ENCODE measurements around the gene CTDP1.

The CTDP1 gene

DNA sequence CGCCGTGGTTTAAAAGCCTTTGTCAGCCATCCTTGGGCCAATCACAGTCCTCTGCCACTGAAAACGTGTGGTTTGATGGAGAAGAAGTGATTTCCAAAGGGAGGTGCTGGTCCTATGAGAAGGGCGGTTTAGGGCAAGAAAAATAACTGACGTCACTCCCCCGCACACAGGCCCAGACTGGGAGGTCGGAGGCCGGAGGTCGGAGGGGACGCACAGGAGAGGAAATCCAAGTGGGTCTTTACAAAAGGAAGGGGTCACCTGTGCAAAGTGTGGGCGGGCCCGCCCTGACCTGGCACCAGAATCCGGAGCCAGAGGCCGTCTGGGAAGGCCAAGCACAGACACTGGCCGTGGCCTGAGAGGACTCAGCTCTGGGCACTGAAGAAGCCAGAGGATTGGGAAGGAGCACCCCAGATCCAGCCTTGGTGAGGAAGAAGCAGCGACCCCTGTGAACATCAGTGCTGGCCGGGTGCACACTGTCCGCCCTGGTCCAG, 100.1 kb downstream of the CTDP1 start:
- no peak for DNase-seq (ENCODE audit: low read depth)

DNA sequence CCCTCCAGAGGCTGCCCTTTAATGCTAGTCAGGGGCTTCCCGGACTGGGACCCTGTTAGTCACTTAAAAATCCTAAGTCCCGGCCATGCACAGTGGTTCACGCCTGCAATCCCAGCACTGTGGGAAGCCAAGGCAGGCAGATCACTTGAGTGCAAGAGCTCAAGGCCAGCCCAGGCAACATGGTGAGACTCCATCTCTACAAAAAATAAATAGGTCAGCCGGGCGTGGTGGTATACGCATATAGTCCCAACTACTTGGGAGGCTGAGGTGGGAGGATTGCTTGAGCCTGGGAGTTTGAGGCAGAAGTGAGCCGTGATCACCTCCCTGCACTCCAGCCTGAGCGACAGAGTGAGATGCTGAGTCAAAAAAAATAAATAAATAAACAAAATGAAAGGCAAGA, 100.9 kb downstream of the CTDP1 start:
- no peak overlapping the region for H3K4me3 ChIP-seq (ENCODE audit: control insufficient read depth, low read depth, low read length)
- TF ChIP-seq, protein P1, sequence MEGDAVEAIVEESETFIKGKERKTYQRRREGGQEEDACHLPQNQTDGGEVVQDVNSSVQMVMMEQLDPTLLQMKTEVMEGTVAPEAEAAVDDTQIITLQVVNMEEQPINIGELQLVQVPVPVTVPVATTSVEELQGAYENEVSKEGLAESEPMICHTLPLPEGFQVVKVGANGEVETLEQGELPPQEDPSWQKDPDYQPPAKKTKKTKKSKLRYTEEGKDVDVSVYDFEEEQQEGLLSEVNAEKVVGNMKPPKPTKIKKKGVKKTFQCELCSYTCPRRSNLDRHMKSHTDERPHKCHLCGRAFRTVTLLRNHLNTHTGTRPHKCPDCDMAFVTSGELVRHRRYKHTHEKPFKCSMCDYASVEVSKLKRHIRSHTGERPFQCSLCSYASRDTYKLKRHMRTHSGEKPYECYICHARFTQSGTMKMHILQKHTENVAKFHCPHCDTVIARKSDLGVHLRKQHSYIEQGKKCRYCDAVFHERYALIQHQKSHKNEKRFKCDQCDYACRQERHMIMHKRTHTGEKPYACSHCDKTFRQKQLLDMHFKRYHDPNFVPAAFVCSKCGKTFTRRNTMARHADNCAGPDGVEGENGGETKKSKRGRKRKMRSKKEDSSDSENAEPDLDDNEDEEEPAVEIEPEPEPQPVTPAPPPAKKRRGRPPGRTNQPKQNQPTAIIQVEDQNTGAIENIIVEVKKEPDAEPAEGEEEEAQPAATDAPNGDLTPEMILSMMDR (IDR thresholded peaks at IDR 0.05; ENCODE audit: control insufficient read depth, insufficient read depth, low read depth, low read length, missing control alignments): no peak

More for the DNA sequence above, 100.1 kb downstream of the CTDP1 start:
- TF ChIP-seq, protein P1 (IDR thresholded peaks at IDR 0.05; ENCODE audit: control insufficient read depth, insufficient read depth, low read depth, low read length, missing control alignments): no peak
- H3K4me3 ChIP-seq (ENCODE audit: control insufficient read depth, low read depth, low read length): no peak overlapping the region

DNA sequence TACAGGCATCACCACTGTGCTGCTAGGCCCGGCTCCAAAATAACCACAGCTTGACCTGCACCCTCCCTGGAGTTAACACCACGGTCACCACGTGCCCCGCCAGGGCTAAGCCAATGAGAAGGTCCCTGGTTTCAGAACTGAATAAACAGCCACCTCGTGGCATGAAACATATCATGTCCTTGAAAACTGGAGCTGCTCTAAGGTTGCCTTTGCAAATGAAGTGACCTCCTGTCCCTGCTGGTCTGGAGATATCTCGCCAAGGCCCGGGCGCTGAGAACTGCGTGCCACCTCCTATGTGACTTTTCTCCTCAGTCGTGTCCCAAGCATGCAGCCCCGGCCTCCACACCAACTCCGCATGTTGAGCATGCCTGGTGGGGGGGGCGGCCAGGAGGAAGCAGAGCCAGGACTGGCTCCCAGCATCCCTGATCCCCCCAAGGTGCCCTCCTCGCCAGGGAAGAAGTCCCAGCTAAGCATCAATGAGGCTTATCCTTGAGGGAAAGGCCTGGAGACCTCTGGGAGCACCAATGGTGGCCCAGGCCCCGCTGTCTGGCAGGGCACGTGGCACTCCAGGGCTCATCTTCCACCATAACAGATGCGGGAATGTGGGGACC, 101.8 kb downstream of the CTDP1 start:
- TF ChIP-seq, protein P1 (IDR thresholded peaks at IDR 0.05; ENCODE audit: control insufficient read depth, insufficient read depth, low read depth, low read length, missing control alignments): no peak
- DNase-seq (ENCODE audit: low read depth): no peak
- no peak overlapping the region for H3K4me3 ChIP-seq (ENCODE audit: control insufficient read depth, low read depth, low read length)

More for the DNA sequence above, 100.9 kb downstream of the CTDP1 start:
- no peak for DNase-seq (ENCODE audit: low read depth)

DNA sequence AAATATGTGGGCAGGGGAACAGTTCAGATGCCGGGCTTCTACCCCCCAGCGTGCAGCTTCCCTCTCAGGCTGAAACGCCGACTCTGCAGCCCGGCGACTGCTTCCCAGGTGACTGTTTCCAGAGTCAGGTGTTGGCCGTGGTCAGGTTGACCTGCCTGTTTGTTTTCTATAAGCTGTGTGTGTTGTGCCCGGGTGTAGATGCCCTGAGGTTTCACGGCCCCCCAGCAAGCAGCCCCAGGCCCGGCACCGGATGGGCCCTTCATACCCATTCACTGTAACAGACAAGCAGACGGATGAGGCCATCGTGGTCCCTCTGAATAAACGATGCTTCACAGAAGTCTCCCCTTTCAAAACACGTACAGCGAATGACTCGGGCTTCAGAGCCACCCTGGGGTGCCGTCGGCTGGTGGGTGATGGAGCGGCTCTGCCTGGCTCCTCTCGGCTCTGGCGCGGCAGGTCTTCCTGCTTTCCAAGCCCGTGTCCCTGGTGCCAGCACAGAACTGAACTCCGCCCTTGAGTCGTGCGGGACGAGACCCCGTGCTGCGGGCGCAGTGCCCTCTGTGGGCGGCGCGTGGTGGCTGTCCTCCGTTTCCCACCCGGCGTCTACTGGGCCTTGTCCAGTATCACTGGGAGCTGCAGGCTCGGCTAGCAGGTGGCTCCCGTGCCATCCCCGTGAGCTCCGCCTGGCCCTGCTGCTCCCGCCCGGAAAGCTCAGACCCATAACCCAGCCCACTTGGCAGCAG, 103.1 kb downstream of the CTDP1 start:
- no peak for DNase-seq (ENCODE audit: low read depth)
- no peak overlapping the region for H3K4me3 ChIP-seq (ENCODE audit: control insufficient read depth, low read depth, low read length)
- TF ChIP-seq, protein P1 (IDR thresholded peaks at IDR 0.05; ENCODE audit: control insufficient read depth, insufficient read depth, low read depth, low read length, missing control alignments): no peak

DNA sequence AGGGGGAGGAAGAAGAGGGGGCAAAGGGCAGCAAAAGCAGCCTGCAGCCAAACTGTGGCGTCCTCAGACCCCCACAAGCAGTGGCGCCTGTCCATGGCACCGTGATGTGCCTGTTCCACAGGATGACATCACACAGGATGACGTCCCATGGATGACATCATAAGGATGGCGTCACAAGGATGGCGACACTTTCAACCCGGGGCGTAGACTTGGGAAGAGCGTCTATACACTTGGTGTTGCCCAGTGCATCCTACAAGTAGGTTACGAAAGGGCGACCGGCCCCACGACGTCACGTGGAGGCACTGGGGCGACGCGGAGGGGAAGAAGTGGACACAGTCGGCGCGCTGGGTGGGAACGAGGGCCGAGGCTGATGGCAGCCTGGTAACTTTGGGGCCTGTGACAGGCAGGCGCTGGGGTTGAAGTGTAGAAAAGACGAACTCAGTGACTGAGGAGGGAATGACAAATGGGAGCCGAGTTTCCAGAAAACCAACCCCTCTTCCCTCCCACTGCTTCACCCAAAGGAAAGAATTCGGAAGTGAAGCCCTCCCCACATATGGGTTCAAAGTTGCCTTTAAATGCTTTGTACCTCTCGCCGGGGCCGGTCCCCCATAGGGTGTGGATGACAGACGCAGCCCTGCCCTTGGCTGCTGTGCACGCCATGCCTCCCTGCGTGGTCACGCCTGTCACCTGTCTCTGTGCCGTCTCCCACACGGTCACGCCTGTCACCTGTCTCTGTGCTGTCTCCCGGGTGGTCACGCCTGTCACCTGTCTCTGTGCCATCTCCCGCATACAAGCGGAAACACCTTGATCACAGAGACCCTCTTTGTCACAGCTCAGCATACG, 104.7 kb downstream of the CTDP1 start:
- H3K4me3 ChIP-seq (ENCODE audit: control insufficient read depth, low read depth, low read length): no peak overlapping the region
- TF ChIP-seq, protein P1 (IDR thresholded peaks at IDR 0.05; ENCODE audit: control insufficient read depth, insufficient read depth, low read depth, low read length, missing control alignments): no peak
- DNase-seq (ENCODE audit: low read depth): no peak

DNA sequence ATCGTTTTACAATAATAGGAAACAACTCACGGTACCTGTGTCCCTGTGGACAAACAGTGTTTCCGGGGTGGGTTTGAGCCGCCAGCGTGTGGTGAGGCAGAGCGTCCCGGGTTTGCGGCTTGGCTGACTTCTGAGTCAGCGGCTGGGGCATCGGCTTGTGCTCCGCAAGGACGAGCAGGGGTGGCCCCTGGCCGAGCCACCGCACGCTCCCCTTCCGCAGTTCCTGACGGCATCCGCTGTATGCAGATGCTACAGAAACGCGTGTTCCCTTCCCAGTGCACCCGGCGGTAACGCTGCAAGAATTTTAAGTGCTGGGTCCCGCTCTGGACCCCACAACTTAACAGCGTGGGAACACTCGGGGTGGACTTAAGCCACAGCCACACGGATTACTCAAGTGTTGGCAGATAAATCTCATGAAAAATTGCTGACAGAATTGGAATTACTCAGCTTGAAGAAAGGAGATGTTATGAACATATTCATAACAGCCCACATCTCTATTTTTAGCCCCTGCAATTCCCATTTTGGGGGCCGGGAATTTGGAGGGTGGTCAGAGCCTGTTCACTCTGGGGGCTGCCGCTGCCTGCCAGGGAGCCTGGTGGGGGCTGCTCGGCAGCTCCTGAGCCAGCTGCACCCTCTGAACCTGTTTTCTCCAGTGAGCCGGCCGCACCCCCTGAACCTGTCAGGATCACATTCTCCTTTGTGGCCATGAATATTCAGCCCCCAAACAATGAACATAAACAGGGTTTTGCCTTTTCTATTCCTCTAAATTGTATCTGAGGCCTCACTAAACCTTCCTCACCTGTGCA, 105.6 kb downstream of the CTDP1 start:
- DNase-seq (ENCODE audit: low read depth): peak; percentile 33
- H3K4me3 ChIP-seq (ENCODE audit: control insufficient read depth, low read depth, low read length): no peak overlapping the region
- TF ChIP-seq, protein P1 (IDR thresholded peaks at IDR 0.05; ENCODE audit: control insufficient read depth, insufficient read depth, low read depth, low read length, missing control alignments): no peak

Data from AG09309 (cell line).